Neural progenitor cell (in vitro differentiated cells): ENCODE measurements around the gene ANK3. TPM values are rescaled to one million over a fixed set of nuclear protein-coding genes. Genes with fewer than 3 reads are reported as not detected.

Experiments
- DNase-seq: peaks from one replicate; pipeline ENCODE4 v3.0.0-alpha.2; 2016; ENCODE audit warnings: low spot score
- H2AFZ ChIP-seq: fragments of 200-600 bp; sonication (generic); replicated peaks from 2 replicates; pipeline ENCODE4 v1.6.1; 2016; ENCODE audit warnings: antibody characterized with exemption
- H3F3A ChIP-seq: fragments of 200-600 bp; sonication (generic); 2 replicates; pipeline ENCODE4 v1.6.1; 2016; ENCODE audit warnings: antibody characterized with exemption, low read depth
- H3K27ac ChIP-seq: fragments of 200-600 bp; sonication (generic); 2 replicates; pipeline ENCODE4 v1.5.1; 2016; ENCODE audit warnings: mild to moderate bottlenecking
- H3K27me3 ChIP-seq: fragments of 200-600 bp; sonication (generic); 2 replicates; pipeline ENCODE4 v1.6.1; 2016; ENCODE audit warnings: mild to moderate bottlenecking, moderate library complexity
- H3K36me3 ChIP-seq: fragments of 200-600 bp; sonication (generic); 2 replicates; pipeline ENCODE4 v1.5.1; 2016
- H3K4me1 ChIP-seq: fragments of 200-600 bp; sonication (generic); 2 replicates; pipeline ENCODE4 v1.6.1; 2016; ENCODE audit warnings: mixed run types
- H3K4me2 ChIP-seq: fragments of 200-600 bp; sonication (generic); 2 replicates; pipeline ENCODE4 v1.6.1; 2016
- H3K4me3 ChIP-seq: fragments of 200-600 bp; sonication (generic); 2 replicates; pipeline ENCODE4 v1.5.1; 2016
- H3K79me2 ChIP-seq: fragments of 200-600 bp; sonication (generic); 2 replicates; pipeline ENCODE4 v1.6.1; 2016; ENCODE audit warnings: low read depth
- H3K9ac ChIP-seq: fragments of 200-600 bp; sonication (generic); 2 replicates; pipeline ENCODE4 v1.6.1; 2016
- H3K9me3 ChIP-seq: fragments of 200-600 bp; sonication (generic); 2 replicates; pipeline ENCODE4 v1.5.1; 2016; ENCODE audit warnings: low read depth
- H4K20me1 ChIP-seq: fragments of 200-600 bp; sonication (generic); 2 replicates; pipeline ENCODE4 v1.6.1; 2016; ENCODE audit warnings: low read depth
- H3K27ac Mint-ChIP-seq: 3 replicates; pipeline ENCODE4 v1.8.0; 2021; ENCODE audit warnings: mixed read lengths
- H3K27me3 Mint-ChIP-seq: 2 replicates; pipeline ENCODE4 v1.8.0; 2022; ENCODE audit warnings: low read depth, mild to moderate bottlenecking, inconsistent platforms, moderate library complexity, mixed read lengths; ENCODE audit not compliant: insufficient read depth
- H3K36me3 Mint-ChIP-seq: 3 replicates; pipeline ENCODE4 v1.8.0; 2021; ENCODE audit warnings: mixed read lengths
- H3K4me1 Mint-ChIP-seq: 3 replicates; pipeline ENCODE4 v1.8.0; 2021; ENCODE audit warnings: mixed read lengths
- H3K4me3 Mint-ChIP-seq: 3 replicates; pipeline ENCODE4 v1.8.0; 2021; ENCODE audit warnings: mild to moderate bottlenecking, moderate library complexity, mixed read lengths
- H3K9me3 Mint-ChIP-seq: 3 replicates; pipeline ENCODE4 v1.8.0; 2020; ENCODE audit warnings: mixed read lengths
- CTCF ChIP-seq: fragments of 200-600 bp; sonication (generic); IDR thresholded peaks from 2 replicates; pipeline ENCODE4 v1.5.1; 2017; ENCODE audit warnings: antibody characterized with exemption, mild to moderate bottlenecking
- EZH2 ChIP-seq: fragments of 200-600 bp; sonication (generic); IDR thresholded peaks from 2 replicates; pipeline ENCODE4 v1.6.1; 2017; ENCODE audit warnings: antibody characterized with exemption, mild to moderate bottlenecking, moderate library complexity
- EZH2phosphoT487 ChIP-seq: fragments of 200-600 bp; sonication (generic); IDR thresholded peaks from 2 replicates; pipeline ENCODE4 v1.6.1; 2017; ENCODE audit warnings: antibody characterized with exemption
- total RNA-seq: library from RNA; depleted of rRNA; stranded (reverse); fragments of >200 nt; gene quantifications from 2 replicates; pipeline ENCODE4 v1.2.3, GENCODE V29; 2015; ENCODE audit warnings: low replicate concordance

ANK3 gene
- total RNA-seq, 1 donor from 2014 or later = 54.1 TPM

DNA sequence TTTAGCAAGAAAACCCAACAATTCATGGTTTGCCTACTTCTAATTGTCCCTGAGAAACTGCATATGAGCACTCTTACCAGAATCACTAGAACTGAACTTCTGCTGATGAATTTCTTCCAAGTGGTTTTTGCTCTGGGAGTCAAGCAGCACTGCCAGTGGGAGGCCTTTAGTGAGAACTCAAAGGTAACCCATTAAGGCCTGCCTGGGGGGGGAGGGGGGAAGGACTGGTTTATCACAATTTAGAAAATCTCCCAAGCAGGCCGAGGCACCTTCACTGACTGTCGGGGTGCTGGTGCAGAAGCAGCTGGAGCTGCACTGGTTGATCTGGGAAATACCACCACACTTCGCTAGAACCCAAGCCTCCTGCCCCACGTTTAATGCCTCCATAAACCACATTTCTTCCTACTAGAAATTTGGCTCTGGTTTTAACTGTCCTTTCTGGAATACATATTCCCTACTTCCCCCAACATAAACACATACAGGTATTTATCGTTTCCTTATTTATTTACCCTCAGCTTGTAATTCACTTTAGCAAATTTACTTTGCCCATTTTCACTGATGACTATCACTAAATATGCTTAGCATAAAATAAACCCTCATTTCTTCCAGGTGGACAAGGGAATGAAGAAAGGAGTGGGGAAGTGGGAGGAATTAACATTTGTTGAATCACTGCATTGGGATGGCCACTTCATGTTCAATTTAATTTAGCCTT lies 14.2 kb downstream of the ANK3 start:
- Histone ChIP-seq H3K4me1 (no peaks in the 10 kb centered on the region), H3K4me2 (no peak overlapping the region), H3K36me3 (no peaks in the 10 kb centered on the region), H2AFZ (no peak overlapping the region), H3K9ac (no peak overlapping the region), H3K4me3 (no peak overlapping the region), H4K20me1 (no peaks in the 10 kb centered on the region), H3K79me2 (no peaks in the 10 kb centered on the region), H3K27me3 (no peaks in the 10 kb centered on the region), H3F3A (no peaks in the 10 kb centered on the region), H3K9me3 (no peaks in the 10 kb centered on the region), H3K27ac (no peak overlapping the region)
- no peaks in the 10 kb centered on the region for H3K4me1 Mint-ChIP-seq
- H3K9me3 Mint-ChIP-seq = no peaks in the 10 kb centered on the region
- no peak overlapping the region for H3K27ac Mint-ChIP-seq
- DNase-seq = no peak
- no peak overlapping the region for H3K4me3 Mint-ChIP-seq
- H3K36me3 Mint-ChIP-seq = no peaks in the 10 kb centered on the region
- no peak for TF ChIP-seq EZH2phosphoT487
- TF ChIP-seq EZH2 = no peak
- no peak for TF ChIP-seq CTCF
- no peaks in the 10 kb centered on the region for H3K27me3 Mint-ChIP-seq

DNA sequence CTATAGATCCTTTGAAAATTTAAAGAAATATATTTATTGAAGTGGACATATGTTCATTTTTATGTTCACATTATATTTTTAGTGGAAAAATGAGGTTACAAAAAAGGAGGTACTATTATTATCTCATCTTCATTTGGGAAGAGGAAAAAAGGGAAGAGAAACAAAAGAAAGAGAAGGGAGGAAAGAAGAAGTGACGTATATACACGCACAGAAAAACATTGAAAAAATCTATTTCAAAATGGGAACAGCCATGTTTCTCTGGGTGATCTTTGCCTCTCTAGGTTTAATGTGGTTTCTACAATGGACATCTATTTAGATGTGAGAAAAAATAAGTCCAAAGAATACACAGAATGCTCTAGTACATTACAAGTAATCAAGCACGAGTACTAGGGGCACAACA lies 14.8 kb downstream of the ANK3 start:
- H3K9me3 ChIP-seq = no peaks in the 10 kb centered on the region
- Mint-ChIP-seq H3K4me1 (no peaks in the 10 kb centered on the region), H3K27me3 (no peaks in the 10 kb centered on the region), H3K4me3 (no peak overlapping the region), H3K27ac (no peak overlapping the region), H3K36me3 (no peaks in the 10 kb centered on the region), H3K9me3 (no peaks in the 10 kb centered on the region)
- no peaks in the 10 kb centered on the region for H3K36me3 ChIP-seq
- H2AFZ ChIP-seq = no peak overlapping the region
- H4K20me1 ChIP-seq = no peaks in the 10 kb centered on the region
- no peaks in the 10 kb centered on the region for H3K27me3 ChIP-seq
- no peaks in the 10 kb centered on the region for H3F3A ChIP-seq
- H3K27ac ChIP-seq = no peak overlapping the region
- no peak for DNase-seq
- no peak overlapping the region for H3K4me2 ChIP-seq
- H3K79me2 ChIP-seq = no peaks in the 10 kb centered on the region
- H3K4me3 ChIP-seq = no peak overlapping the region
- H3K4me1 ChIP-seq = no peaks in the 10 kb centered on the region
- TF ChIP-seq CTCF = no peak
- no peak for TF ChIP-seq EZH2
- TF ChIP-seq EZH2phosphoT487 = no peak
- H3K9ac ChIP-seq = no peak overlapping the region

GRCh38 chr10:60372436-60372835 lies 17.2 kb downstream of the ANK3 start:
- no peaks in the 10 kb centered on the region for H3K36me3 Mint-ChIP-seq
- no peak for DNase-seq
- Histone ChIP-seq H3K9me3 (no peaks in the 10 kb centered on the region), H3K9ac (no peak overlapping the region), H4K20me1 (no peaks in the 10 kb centered on the region), H3K27ac (no peak overlapping the region), H3F3A (no peaks in the 10 kb centered on the region), H2AFZ (no peak overlapping the region), H3K4me3 (no peak overlapping the region), H3K4me1 (peaks cover 15% of the 10 kb centered on the region), H3K27me3 (no peaks in the 10 kb centered on the region), H3K4me2 (no peak overlapping the region), H3K36me3 (no peaks in the 10 kb centered on the region), H3K79me2 (no peaks in the 10 kb centered on the region)
- H3K4me3 Mint-ChIP-seq = no peak overlapping the region
- no peaks in the 10 kb centered on the region for H3K9me3 Mint-ChIP-seq
- peaks cover 11% of the 10 kb centered on the region for H3K4me1 Mint-ChIP-seq
- no peak overlapping the region for H3K27ac Mint-ChIP-seq
- no peak for TF ChIP-seq CTCF
- no peak for TF ChIP-seq EZH2phosphoT487
- TF ChIP-seq EZH2 = no peak
- no peaks in the 10 kb centered on the region for H3K27me3 Mint-ChIP-seq
